Neural crest cell (in vitro differentiated cells): ENCODE measurements around the gene IL9R. TPM values are rescaled to one million over a fixed set of nuclear protein-coding genes. Genes with fewer than 3 reads are reported as not detected.
"Not testable (repeated sequence)": the region's sequence is repeated elsewhere in the genome, so short reads cannot be mapped to it uniquely, and the experiment has no call there.

Experiments used
- DNase-seq: peaks from one replicate; pipeline ENCODE4 v3.0.0; 2021; ENCODE audit warnings: low read depth, mixed read lengths, low spot score
- H3K27ac Mint-ChIP-seq: one replicate; pipeline ENCODE4 v1.8.0; 2021; ENCODE audit warnings: mild to moderate bottlenecking, mixed read lengths; ENCODE audit not compliant: unreplicated experiment
- H3K27me3 Mint-ChIP-seq: 2 replicates; pipeline ENCODE4 v1.8.0; 2021; ENCODE audit warnings: low read depth, mild to moderate bottlenecking, mixed read lengths
- H3K36me3 Mint-ChIP-seq: 2 replicates; pipeline ENCODE4 v1.8.0; 2021; ENCODE audit warnings: low read depth, mild to moderate bottlenecking, mixed read lengths
- H3K4me1 Mint-ChIP-seq: 2 replicates; pipeline ENCODE4 v1.8.0; 2021; ENCODE audit warnings: mixed read lengths
- H3K4me3 Mint-ChIP-seq: one replicate; pipeline ENCODE4 v1.8.0; 2021; ENCODE audit warnings: mild to moderate bottlenecking, mixed read lengths
- H3K9me3 Mint-ChIP-seq: 2 replicates; pipeline ENCODE4 v1.8.0; 2021; ENCODE audit warnings: mixed read lengths
- CTCF ChIP-seq: fragments of 200-600 bp; sonication (generic); conservative IDR thresholded peaks from 2 replicates; pipeline ENCODE4 v1.5.0; 2021; ENCODE audit warnings: antibody characterized with exemption, mild to moderate bottlenecking
- total RNA-seq: library from RNA; stranded (reverse); gene quantifications from 2 replicates; pipeline ENCODE4 v1.2.1, GENCODE V29; 2021

The IL9R gene
- total RNA-seq, 1 donor from 2014 or later = not detected

- Mint-ChIP-seq H3K27ac (no peak overlapping the region), H3K4me1 (no peaks in the 10 kb centered on the region), H3K4me3 (no peak overlapping the region), H3K27me3 (no peaks in the 10 kb centered on the region), H3K36me3 (peaks cover 4% of the 10 kb centered on the region), H3K9me3 (peaks cover 4% of the 10 kb centered on the region)
- no peak for DNase-seq
- no peak for TF ChIP-seq CTCF
These were observed 11.4 kb downstream of the IL9R start for GRCh38 chrX:156008915-156009314.

- not testable (repeated sequence) for H3K27me3 Mint-ChIP-seq, H3K4me3 Mint-ChIP-seq, DNase-seq, H3K4me1 Mint-ChIP-seq, H3K27ac Mint-ChIP-seq, H3K9me3 Mint-ChIP-seq, H3K36me3 Mint-ChIP-seq
These were observed 12.2 kb downstream of the IL9R start for GRCh38 chrX:156009691-156010090.

GRCh38 chrX:156013286-156013953 lies 15.9 kb downstream of the IL9R start:
- not testable (repeated sequence) for DNase-seq, H3K9me3 Mint-ChIP-seq, H3K4me1 Mint-ChIP-seq, H3K4me3 Mint-ChIP-seq, H3K27me3 Mint-ChIP-seq, H3K27ac Mint-ChIP-seq, H3K36me3 Mint-ChIP-seq

- not testable (repeated sequence) for H3K27me3 Mint-ChIP-seq, H3K36me3 Mint-ChIP-seq, H3K27ac Mint-ChIP-seq, H3K4me1 Mint-ChIP-seq, H3K9me3 Mint-ChIP-seq, H3K4me3 Mint-ChIP-seq, DNase-seq
These were observed 22.4 kb downstream of the IL9R start for GRCh38 chrX:156019846-156020245.

GRCh38 chrX:156023002-156023401 lies 25.5 kb downstream of the IL9R start:
- H3K9me3 Mint-ChIP-seq, H3K36me3 Mint-ChIP-seq, H3K4me1 Mint-ChIP-seq, DNase-seq, H3K4me3 Mint-ChIP-seq, H3K27ac Mint-ChIP-seq, H3K27me3 Mint-ChIP-seq: not testable (repeated sequence)

- H3K27ac Mint-ChIP-seq, H3K9me3 Mint-ChIP-seq, H3K27me3 Mint-ChIP-seq, H3K4me3 Mint-ChIP-seq, DNase-seq, H3K4me1 Mint-ChIP-seq, H3K36me3 Mint-ChIP-seq: not testable (repeated sequence)
These were observed 27.5 kb downstream of the IL9R start for GRCh38 chrX:156024949-156025492.

- H3K4me3 Mint-ChIP-seq, H3K27ac Mint-ChIP-seq, DNase-seq, H3K4me1 Mint-ChIP-seq, H3K9me3 Mint-ChIP-seq, H3K36me3 Mint-ChIP-seq, H3K27me3 Mint-ChIP-seq: not testable (repeated sequence)
These were observed 31.2 kb downstream of the IL9R start for GRCh38 chrX:156028653-156029237.

GRCh38 chrX:156029296-156029695 lies 31.8 kb downstream of the IL9R start:
- H3K27me3 Mint-ChIP-seq, H3K4me3 Mint-ChIP-seq, H3K27ac Mint-ChIP-seq, H3K4me1 Mint-ChIP-seq, H3K36me3 Mint-ChIP-seq, H3K9me3 Mint-ChIP-seq, DNase-seq: not testable (repeated sequence)

- not testable (repeated sequence) for DNase-seq, H3K4me3 Mint-ChIP-seq, H3K9me3 Mint-ChIP-seq, H3K4me1 Mint-ChIP-seq, H3K36me3 Mint-ChIP-seq, H3K27me3 Mint-ChIP-seq, H3K27ac Mint-ChIP-seq
These were observed 32.4 kb downstream of the IL9R start for GRCh38 chrX:156029707-156030442.

GRCh38 chrX:156030474-156030873 lies 33.0 kb downstream of the IL9R start:
- H3K27ac Mint-ChIP-seq, H3K4me3 Mint-ChIP-seq, H3K9me3 Mint-ChIP-seq, H3K36me3 Mint-ChIP-seq, H3K4me1 Mint-ChIP-seq, H3K27me3 Mint-ChIP-seq: not testable (repeated sequence)
- DNase-seq = peak; percentile 40
